Suprapubic skin (tissue), 4 donors: ENCODE measurements around the gene NGF.

ENCODE experiments used
- CTCF ChIP-seq, 2 donors: fragments of 200-600 bp in 1 of 2; fragments of 450-650 bp in 1 of 2; sonication (generic) in 1 of 2; IDR thresholded peaks; one replicate each; pipeline ENCODE4 v1.5.1; 2016 to 2019; ENCODE audit warnings: antibody characterized with exemption in 2 of 2, mild to moderate bottlenecking in 1 of 2, moderate library complexity in 1 of 2
- EP300 ChIP-seq: sonication (generic); formaldehyde crosslinking; IDR thresholded peaks from one replicate; pipeline ENCODE4 v1.6.1; 2017; ENCODE audit warnings: antibody characterized with exemption
- POLR2A ChIP-seq, 2 donors: fragments of 450-650 bp; IDR thresholded peaks; one replicate each; pipeline ENCODE4 v1.6.1; 2017; ENCODE audit warnings: antibody characterized with exemption in 2 of 2, mild to moderate bottlenecking in 2 of 2, moderate library complexity in 2 of 2
- POLR2AphosphoS5 ChIP-seq, 3 donors: sonication (generic); formaldehyde crosslinking; IDR thresholded peaks; one replicate each; pipeline ENCODE4 v1.6.1; 2017; ENCODE audit warnings: antibody characterized with exemption in 3 of 3

GRCh38 chr1:115241309-115241708, 96.7 kb downstream of the NGF start:
- TF ChIP-seq CTCF (IDR thresholded peaks at IDR 0.05) (no peak), POLR2AphosphoS5 (IDR thresholded peaks at IDR 0.05) (no peak), EP300 (no peak), POLR2A (IDR thresholded peaks at IDR 0.05) (no peak)
